ENCODE results near the gene PRDM16. TPM values are rescaled to one million over a fixed set of nuclear protein-coding genes. Genes with fewer than 3 reads are reported as not detected.

The PRDM16 gene
- total RNA-seq, 1 experiment from 2014 or later, result 0.17 TPM

DNA sequence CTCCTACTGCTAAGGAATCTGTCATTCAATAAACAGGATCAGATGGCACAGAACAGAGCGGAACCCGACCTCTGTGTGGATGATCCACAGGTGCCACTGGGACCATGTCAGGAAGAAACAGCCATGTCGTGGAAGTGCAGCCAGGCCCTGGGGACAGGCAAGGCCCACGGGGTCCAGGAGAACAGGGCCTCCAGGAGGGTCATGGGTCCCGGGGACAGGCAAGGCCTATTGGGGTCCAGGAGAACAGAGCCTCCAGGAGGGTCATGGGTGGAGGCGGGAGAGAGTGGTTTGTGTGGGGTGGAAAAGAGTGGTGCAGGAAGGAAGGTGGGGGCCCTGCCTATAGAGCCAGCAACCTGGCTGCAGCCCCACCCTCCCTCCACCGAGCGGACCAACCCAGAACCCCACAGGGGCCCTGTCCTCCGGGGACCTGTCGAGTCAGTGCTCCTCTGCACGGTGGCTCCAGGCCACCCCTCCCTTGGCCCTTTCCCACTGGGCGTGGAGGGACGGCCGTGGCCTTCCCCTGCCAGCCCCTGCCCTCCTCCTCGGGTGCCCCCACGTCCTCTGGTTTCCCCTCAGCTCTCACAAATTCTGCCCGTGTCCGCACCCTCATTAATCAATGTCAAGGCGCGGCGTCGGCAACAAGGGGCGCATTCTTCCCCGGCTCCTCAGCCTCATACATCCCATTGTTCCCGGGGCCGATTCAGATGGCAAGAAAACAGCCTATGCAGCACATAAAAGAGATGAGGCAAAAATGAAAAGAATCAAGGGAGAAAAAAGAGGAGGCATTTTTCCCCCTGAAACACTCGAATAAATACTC, 146.4 kb downstream of the PRDM16 start:
- Histone ChIP-seq H2AFZ (ENCODE audit: low read length) (no peak overlapping the region), H2BK12ac (ENCODE audit: insufficient read length, low read depth, low read length) (no peak overlapping the region), H3K4me2 (ENCODE audit: insufficient read depth, insufficient read length, low read length) (no peak overlapping the region), H3K27ac (ENCODE audit: insufficient read length, low read depth, low read length) (no peak overlapping the region), H4K20me1 (ENCODE audit: control insufficient read depth, insufficient read depth, insufficient read length) (peaks cover 4% of the 10 kb centered on the region), H3K79me2 (ENCODE audit: insufficient read depth, low read length) (no peaks in the 10 kb centered on the region), H4K5ac (ENCODE audit: insufficient read length, low read depth, low read length) (no peak overlapping the region), H3K14ac (ENCODE audit: insufficient read depth, low read length) (no peak overlapping the region), H3K4me1 (ENCODE audit: insufficient read depth, low read length) (no peaks in the 10 kb centered on the region), H3K18ac (ENCODE audit: insufficient read length, low read depth, low read length) (no peak overlapping the region), H3K4ac (ENCODE audit: low read depth, low read length) (no peak overlapping the region), H3K23me2 (ENCODE audit: insufficient read length, low read depth, low read length, poor library complexity, severe bottlenecking) (no peaks in the 10 kb centered on the region), H3K9ac (ENCODE audit: extremely low read depth, insufficient read length, low read length) (no peak overlapping the region), H4K8ac (replicated peaks; ENCODE audit: insufficient read length, low read depth, low read length) (no peak overlapping the region), H2BK5ac (ENCODE audit: insufficient read length, low read length) (no peak overlapping the region), H4K91ac (ENCODE audit: insufficient read length, low read depth, low read length) (no peak overlapping the region), H2BK15ac (ENCODE audit: low read depth, low read length) (no peak overlapping the region), H3K79me1 (ENCODE audit: insufficient read depth, low read depth, low read length, poor library complexity, severe bottlenecking) (no peaks in the 10 kb centered on the region), H2AK5ac (ENCODE audit: insufficient read length, low read length) (no peak overlapping the region), H3K56ac (ENCODE audit: insufficient read length, low read depth, low read length) (no peak overlapping the region), H3T11ph (ENCODE audit: low read length) (no peak overlapping the region), H2BK120ac (ENCODE audit: low read depth, low read length, poor library complexity, severe bottlenecking) (no peak overlapping the region), H3K9me3 (ENCODE audit: control insufficient read depth, low read depth, low read length) (no peaks in the 10 kb centered on the region), H2BK20ac (ENCODE audit: low read depth, low read length, poor library complexity, severe bottlenecking) (no peak overlapping the region), H3K27me3 (ENCODE audit: insufficient read depth, low read length) (no peaks in the 10 kb centered on the region), H3K23ac (ENCODE audit: insufficient read length, low read depth, low read length) (no peak overlapping the region)
- no peaks in the 10 kb centered on the region for H3K9me3 Mint-ChIP-seq
- H3K27ac Mint-ChIP-seq, result no peak overlapping the region
- no peak for DNase-seq
- H3K36me3 Mint-ChIP-seq (ENCODE audit: insufficient read depth in 1 of 3, low read depth in 3 of 3), result no peaks in the 10 kb centered on the region
- TF ChIP-seq, protein P1, sequence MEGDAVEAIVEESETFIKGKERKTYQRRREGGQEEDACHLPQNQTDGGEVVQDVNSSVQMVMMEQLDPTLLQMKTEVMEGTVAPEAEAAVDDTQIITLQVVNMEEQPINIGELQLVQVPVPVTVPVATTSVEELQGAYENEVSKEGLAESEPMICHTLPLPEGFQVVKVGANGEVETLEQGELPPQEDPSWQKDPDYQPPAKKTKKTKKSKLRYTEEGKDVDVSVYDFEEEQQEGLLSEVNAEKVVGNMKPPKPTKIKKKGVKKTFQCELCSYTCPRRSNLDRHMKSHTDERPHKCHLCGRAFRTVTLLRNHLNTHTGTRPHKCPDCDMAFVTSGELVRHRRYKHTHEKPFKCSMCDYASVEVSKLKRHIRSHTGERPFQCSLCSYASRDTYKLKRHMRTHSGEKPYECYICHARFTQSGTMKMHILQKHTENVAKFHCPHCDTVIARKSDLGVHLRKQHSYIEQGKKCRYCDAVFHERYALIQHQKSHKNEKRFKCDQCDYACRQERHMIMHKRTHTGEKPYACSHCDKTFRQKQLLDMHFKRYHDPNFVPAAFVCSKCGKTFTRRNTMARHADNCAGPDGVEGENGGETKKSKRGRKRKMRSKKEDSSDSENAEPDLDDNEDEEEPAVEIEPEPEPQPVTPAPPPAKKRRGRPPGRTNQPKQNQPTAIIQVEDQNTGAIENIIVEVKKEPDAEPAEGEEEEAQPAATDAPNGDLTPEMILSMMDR (conservative IDR thresholded peaks at IDR 0.05), result no peak
- no peak overlapping the region for H3K4me3 Mint-ChIP-seq
- H3K4me1 Mint-ChIP-seq, result peaks cover 2 to 27% of the 10 kb centered on the region in 2 experiments
- no CpG with 5 or more reads among the region's 27 CpGs for WGBS (ENCODE audit: extremely low coverage, insufficient read length, low lambda C conversion rate)
- H3K27me3 Mint-ChIP-seq (ENCODE audit: low read depth), result peaks cover 2% of the 10 kb centered on the region; the same call in 1 of the 2 replicates

All from H9 (cell line).